ENCODE data around the gene LCE5A. TPM values are rescaled to one million over a fixed set of nuclear protein-coding genes. Genes with fewer than 3 reads are reported as not detected.
"Not testable (repeated sequence)": the region's sequence is repeated elsewhere in the genome, so short reads cannot be mapped to it uniquely, and the experiment has no call there.

LCE5A gene
- not detected for total RNA-seq

- no peak for DNase-seq
These were observed at the start of gene LCE5A for GRCh38 chr1:152510503-152510902. Gene LCE5A (plus strand): TSS chr1:152510803. CDS start chr1:152511535, 732 bp downstream.

- peak; percentile 66 for DNase-seq
These were observed 49.1 kb upstream of the LCE5A start for GRCh38 chr1:152461544-152461943.

GRCh38 chr1:152462636-152463035 is 48.0 kb upstream of the LCE5A start:
- no peak for DNase-seq

- DNase-seq: no peak
These were observed 44.4 kb upstream of the LCE5A start for GRCh38 chr1:152466217-152466616.

- DNase-seq: no peak
These were observed 36.6 kb upstream of the LCE5A start for GRCh38 chr1:152473887-152474537.

- DNase-seq: no peak
These were observed 30.6 kb upstream of the LCE5A start for GRCh38 chr1:152479792-152480595.

GRCh38 chr1:152481869-152482664 is 28.5 kb upstream of the LCE5A start:
- no peak for DNase-seq

- DNase-seq: no peak
These were observed 24.1 kb upstream of the LCE5A start for GRCh38 chr1:152486400-152487006.

- no peak for DNase-seq
These were observed 22.7 kb upstream of the LCE5A start for GRCh38 chr1:152487871-152488270.

- not testable (repeated sequence) for DNase-seq
These were observed 19.1 kb upstream of the LCE5A start for GRCh38 chr1:152491537-152491936.

GRCh38 chr1:152495066-152495675 is 15.4 kb upstream of the LCE5A start:
- DNase-seq: peak; percentile 8

GRCh38 chr1:152497273-152497672 is 13.3 kb upstream of the LCE5A start:
- no peak for DNase-seq

- DNase-seq: no peak
These were observed 8.9 kb upstream of the LCE5A start for GRCh38 chr1:152501704-152502103.

GRCh38 chr1:152502496-152503180 is 8.0 kb upstream of the LCE5A start:
- no peak for DNase-seq

GRCh38 chr1:152505083-152505482 is 5.5 kb upstream of the LCE5A start:
- DNase-seq: no peak

GRCh38 chr1:152506899-152507498 is 3.6 kb upstream of the LCE5A start:
- DNase-seq: no peak

GRCh38 chr1:152511596-152511995 is 993 bp downstream of the LCE5A start:
- DNase-seq: no peak

- no peak for DNase-seq
These were observed 2.5 kb downstream of the LCE5A start for GRCh38 chr1:152513081-152513480.

- no peak for DNase-seq
These were observed 4.3 kb downstream of the LCE5A start for GRCh38 chr1:152514715-152515433.

- DNase-seq: peak; percentile 40
These were observed 4.8 kb downstream of the LCE5A start for GRCh38 chr1:152515434-152515783.

All from tongue (tissue), 2 donors.